ENCODE results near the gene TIGD3. TPM values are rescaled to one million over a fixed set of nuclear protein-coding genes. Genes with fewer than 3 reads are reported as not detected.
"Not testable (repeated sequence)": the region's sequence is repeated elsewhere in the genome, so short reads cannot be mapped to it uniquely, and the experiment has no call there.

TIGD3 gene
- total and polyA plus RNA-seq, 11 donors = 0.19 to 0.91 (median 0.42) TPM; not detected in 2

- Histone ChIP-seq H3K4me1 (peaks cover 0 to 30% (median 15%) of the 10 kb centered on the region in 12 donors), H3K36me3 (no peaks in the 10 kb centered on the region), H3K27ac (no peak overlapping the region), H3K9me3 (no peaks in the 10 kb centered on the region), H3K4me3 (no peak overlapping the region), H3K27me3 (no peaks in the 10 kb centered on the region)
- ATAC-seq = no peak
- WGBS, 4 donors = 84 to 86% (median 85%) methylated on average over 7 of the region's 7 CpGs
- no peak for DNase-seq
- TF ChIP-seq CTCF (IDR thresholded peaks at IDR 0.05) (no peak), POLR2A (IDR thresholded peaks at IDR 0.05) (no peak)
- intact Hi-C loops (cut with DNase I) = loop anchor here in 2 of 10 donors (1.0 to 10.0 kb wide), 4 partner anchors 15 to 216 kb away; partner anchors contain the start of genes POLA2 (in 1 of the 2), TM7SF2 (in 1 of the 2) and ZNHIT2 (in 1 of the 2)
Observed at GRCh38 chr11:65330544-65330943, 24.0 kb upstream of the TIGD3 start.

- not testable (repeated sequence) for ATAC-seq, H3K27me3 ChIP-seq, H3K27ac ChIP-seq, H3K36me3 ChIP-seq, H3K4me3 ChIP-seq, DNase-seq, H3K9me3 ChIP-seq
- peaks cover 0 to 34% (median 20%) of the 10 kb centered on the region in 12 donors for H3K4me1 ChIP-seq
- intact Hi-C loops (cut with DNase I) = loop anchor here in 2 of 10 donors (2.0 to 10.0 kb wide), 3 partner anchors 16 to 218 kb away; partner anchors contain the start of genes POLA2 (in 1 of the 2), TM7SF2 (in 1 of the 2) and ZNHIT2 (in 1 of the 2)
- 87 to 96% (median 91%) methylated on average over 9 of the region's 9 CpGs for WGBS, 4 donors
Observed at GRCh38 chr11:65332591-65332990, 22.0 kb upstream of the TIGD3 start.

- ATAC-seq = no peak
- intact Hi-C loops (cut with DNase I) = loop anchor here in 2 of 10 donors (5.0 to 10.0 kb wide), 2 partner anchors 72 to 220 kb away; partner anchors contain the start of genes POLA2 (in 1 of the 2), TM7SF2 (in 1 of the 2) and ZNHIT2 (in 1 of the 2)
- Histone ChIP-seq H3K4me1 (peaks cover 0 to 40% (median 27%) of the 10 kb centered on the region in 12 donors), H3K9me3 (no peaks in the 10 kb centered on the region), H3K27me3 (no peaks in the 10 kb centered on the region), H3K27ac (peak overlapping the region in 11 of 12 donors; percentile 63 to 96 (median 89)), H3K4me3 (peak overlapping the region; percentile 71 to 97 (median 85)), H3K36me3 (peaks cover 0 to 28% (median 12%) of the 10 kb centered on the region in 9 donors)
- WGBS, 4 donors = 14 to 20% (median 18%) methylated on average over 5 of the region's 5 CpGs
- no peak for DNase-seq
- TF ChIP-seq CTCF (IDR thresholded peaks at IDR 0.05) = no peak
- no peak for TF ChIP-seq POLR2A (IDR thresholded peaks at IDR 0.05)
Observed at GRCh38 chr11:65334696-65335295, 19.8 kb upstream of the TIGD3 start.

- no peak for ATAC-seq
- no peaks in the 10 kb centered on the region for H3K9me3 ChIP-seq
- WGBS, 4 donors = 70 to 81% (median 77%) methylated on average over 7 of the region's 7 CpGs
Observed at GRCh38 chr11:65338676-65339075, 15.9 kb upstream of the TIGD3 start.

More at GRCh38 chr11:65338676-65339075, 15.9 kb upstream of the TIGD3 start:
- intact Hi-C loops (cut with DNase I) = loop anchor here in 1 of 10 donors (10.0 kb wide), 1 partner anchor 224 kb away; the partner anchor contains the start of genes TM7SF2 and ZNHIT2
- no peak overlapping the region for H3K4me3 ChIP-seq
- no peak overlapping the region for H3K27ac ChIP-seq
- no peaks in the 10 kb centered on the region for H3K27me3 ChIP-seq
- H3K4me1 ChIP-seq = peaks cover 0 to 68% (median 26%) of the 10 kb centered on the region in 12 donors
- H3K36me3 ChIP-seq = peaks cover 0 to 66% (median 49%) of the 10 kb centered on the region in 9 donors
- no peak for DNase-seq
- TF ChIP-seq POLR2A (IDR thresholded peaks at IDR 0.05) (no peak), CTCF (IDR thresholded peaks at IDR 0.05) (no peak)
